Esophagus muscularis mucosa (tissue), 4 donors: ENCODE measurements around the gene GALR3. TPM values are rescaled to one million over a fixed set of nuclear protein-coding genes. Genes with fewer than 3 reads are reported as not detected.

ENCODE experiments used
- DNase-seq: peaks from one replicate; pipeline ENCODE4 v3.0.0-alpha.2; 2017; ENCODE audit errors: extremely low spot score
- H3K27ac ChIP-seq, 4 donors: fragments of 200-600 bp; sonication (generic); replicated peaks in 1 of 4; 1 replicate in 3 of 4; 2 replicates in 1 of 4; pipeline ENCODE4 v1.5.1; 2016 to 2019; ENCODE audit warnings: mild to moderate bottlenecking in 1 of 4
- H3K27me3 ChIP-seq, 4 donors: fragments of 200-600 bp; sonication (generic); one replicate each; pipeline versions ENCODE4 v1.5.1 to v1.6.0; 2016 to 2019
- H3K36me3 ChIP-seq, 4 donors: fragments of 200-600 bp; sonication (generic); one replicate each; pipeline ENCODE4 v1.5.1; 2016 to 2019
- H3K4me1 ChIP-seq, 4 donors: fragments of 200-600 bp; sonication (generic); one replicate each; pipeline ENCODE4 v1.5.1; 2016 to 2019
- H3K4me3 ChIP-seq, 4 donors: fragments of 200-600 bp; sonication (generic); 1 replicate in 2 of 4; 2 replicates in 2 of 4; pipeline ENCODE4 v1.5.1; 2016 to 2019; ENCODE audit warnings: mild to moderate bottlenecking in 4 of 4, moderate library complexity in 1 of 4
- H3K9me3 ChIP-seq, 4 donors: fragments of 200-600 bp; sonication (generic); 1 replicate in 3 of 4; 2 replicates in 1 of 4; pipeline ENCODE4 v1.5.1; 2016 to 2019
- CTCF ChIP-seq, 3 experiments: fragments of 200-600 bp in 2 of 3; fragments of 450-650 bp in 1 of 3; sonication (generic) in 2 of 3; IDR thresholded peaks; one replicate each; pipeline ENCODE4 v1.5.1; 2017 to 2019; ENCODE audit warnings: antibody characterized with exemption in 3 of 3, mild to moderate bottlenecking in 2 of 3, moderate library complexity in 1 of 3
- EP300 ChIP-seq: sonication (generic); formaldehyde crosslinking; IDR thresholded peaks from one replicate; pipeline ENCODE4 v1.6.1; 2017; ENCODE audit warnings: antibody characterized with exemption
- POLR2A ChIP-seq: fragments of 450-650 bp; IDR thresholded peaks from one replicate; pipeline ENCODE4 v1.6.1; 2017; ENCODE audit warnings: antibody characterized with exemption, moderate library complexity, mild to moderate bottlenecking, low read depth
- POLR2AphosphoS5 ChIP-seq, 2 donors: sonication (generic); formaldehyde crosslinking; IDR thresholded peaks; one replicate each; pipeline ENCODE4 v1.6.1; 2017; ENCODE audit warnings: antibody characterized with exemption in 2 of 2
- WGBS: methylation state at CpG from one replicate; pipeline ENCODE4 v1.1.5; 2018; 5-methylcytosine and 5-hydroxymethylcytosine counted together
- intact Hi-C: fragments of 100-400 bp; cut with DNase I; formaldehyde crosslinking; loops from one replicate; pipeline ENCODE4 v1.15.1; 2023
- total RNA-seq, 4 donors: library from RNA; depleted of rRNA; stranded (reverse); fragments of >200 nt; gene quantifications; one replicate each; pipeline versions ENCODE4 v1.1.0 to v1.2.1, GENCODE V29; 2016

The GALR3 gene
- total RNA-seq, 4 donors from 2014 or later = not detected

- peaks cover 0 to 39% (median 19%) of the 10 kb centered on the region in 4 donors for H3K36me3 ChIP-seq
- no peak for DNase-seq
- H3K4me1 ChIP-seq = peaks cover 17 to 21% (median 20%) of the 10 kb centered on the region in 4 donors
- H3K9me3 ChIP-seq = no peaks in the 10 kb centered on the region
- WGBS = 93% methylated on average over 22 of the region's 23 CpGs
- H3K27me3 ChIP-seq = peaks cover 0 to 29% (median 0%) of the 10 kb centered on the region in 4 donors
- intact Hi-C loops = loop anchor here (1.0 to 5.0 kb wide), 2 partner anchors 47 to 151 kb away; no protein-coding TSS in a partner anchor
- no peak overlapping the region for H3K4me3 ChIP-seq
- H3K27ac ChIP-seq = no peak overlapping the region
- TF ChIP-seq EP300 (no peak), POLR2A (no peak), CTCF (IDR thresholded peaks at IDR 0.05) (no peak)
Measured at GRCh38 chr22:37816543-37817180, 6.5 kb upstream of the GALR3 start.

GRCh38 chr22:37817705-37818408 is 5.3 kb upstream of the GALR3 start:
- peaks cover 0 to 41% (median 0%) of the 10 kb centered on the region in 4 donors for H3K27me3 ChIP-seq
- TF ChIP-seq CTCF (IDR thresholded peaks at IDR 0.05) = peak; percentile 96 to 98 (median 97)
- TF ChIP-seq EP300 = no peak
- TF ChIP-seq POLR2A = no peak
- TF ChIP-seq POLR2AphosphoS5 (IDR thresholded peaks at IDR 0.05) = peak; percentile 45 to 78
- peaks cover 17 to 21% (median 20%) of the 10 kb centered on the region in 4 donors for H3K4me1 ChIP-seq
- peak overlapping the region; percentile 40 to 59 (median 51) for H3K4me3 ChIP-seq
- H3K36me3 ChIP-seq = peaks cover 0 to 39% (median 19%) of the 10 kb centered on the region in 4 donors
- WGBS = 5% methylated on average over 4 of the region's 29 CpGs
- intact Hi-C loops = loop anchor here (1.0 to 5.0 kb wide), 2 partner anchors 45 to 149 kb away; no protein-coding TSS in a partner anchor
- peak overlapping the region; percentile 44 to 70 (median 50) for H3K27ac ChIP-seq
- peak; percentile 96 for DNase-seq
- H3K9me3 ChIP-seq = no peaks in the 10 kb centered on the region

GRCh38 chr22:37818409-37819104 is 4.6 kb upstream of the GALR3 start:
- H3K9me3 ChIP-seq = no peaks in the 10 kb centered on the region
- TF ChIP-seq POLR2A (no peak), CTCF (IDR thresholded peaks at IDR 0.05) (peak; percentile 36 to 44 (median 40))
- H3K36me3 ChIP-seq = peaks cover 0 to 33% (median 17%) of the 10 kb centered on the region in 4 donors
- H3K27ac ChIP-seq = peak overlapping the region in 3 of 4 donors; percentile 28 to 70 (median 53)
- 6% methylated on average over 30 of the region's 68 CpGs for WGBS
- intact Hi-C loops = loop anchor here (5.0 kb wide), 1 partner anchor 149 kb away; no protein-coding TSS in a partner anchor
- H3K4me3 ChIP-seq = peak overlapping the region; percentile 40 to 59 (median 51)
- H3K27me3 ChIP-seq = peaks cover 0 to 48% (median 0%) of the 10 kb centered on the region in 4 donors
- no peak for DNase-seq
- H3K4me1 ChIP-seq = peaks cover 17 to 21% (median 20%) of the 10 kb centered on the region in 4 donors

- WGBS = 34% methylated on average over 14 of the region's 14 CpGs
- intact Hi-C loops = loop anchor here (5.0 kb wide), 1 partner anchor 148 kb away; no protein-coding TSS in a partner anchor
Measured at GRCh38 chr22:37819105-37819433, 4.1 kb upstream of the GALR3 start.

More at GRCh38 chr22:37819105-37819433, 4.1 kb upstream of the GALR3 start:
- no peaks in the 10 kb centered on the region for H3K9me3 ChIP-seq
- H3K4me3 ChIP-seq = peak overlapping the region; percentile 40 to 59 (median 51)
- peaks cover 0 to 53% (median 0%) of the 10 kb centered on the region in 4 donors for H3K27me3 ChIP-seq
- peaks cover 0 to 28% (median 15%) of the 10 kb centered on the region in 4 donors for H3K36me3 ChIP-seq
- H3K27ac ChIP-seq = no peak overlapping the region
- DNase-seq = no peak
- TF ChIP-seq POLR2A (no peak), CTCF (IDR thresholded peaks at IDR 0.05) (no peak), EP300 (no peak), POLR2AphosphoS5 (IDR thresholded peaks at IDR 0.05) (no peak)
- peaks cover 17 to 22% (median 20%) of the 10 kb centered on the region in 4 donors for H3K4me1 ChIP-seq
